Germinal center (tissue), 1 donor: ENCODE data around the gene MAZ.
A peak's percentile ranks its signal among the peaks of the same experiment; 100 is the strongest.

Experiments used
- DNase-seq: peaks from one replicate; pipeline ENCODE4 v3.0.0; 2012; ENCODE audit warnings: mixed read lengths, low spot score

The MAZ gene

GRCh38 chr16:29809850-29810698, 3.7 kb downstream of the MAZ start:
- DNase-seq: no peak

- no peak for DNase-seq
Measured at GRCh38 chr16:29810699-29811169, 4.4 kb downstream of the MAZ start.

- no peak for DNase-seq
Measured at GRCh38 chr16:29811170-29811895, 5.0 kb downstream of the MAZ start.

GRCh38 chr16:29811896-29812665, 5.8 kb downstream of the MAZ start, which contains the start of gene PRRT2:
Gene PRRT2, plus strand, starts transcription at chr16:29812193. Its CDS starts 862 bp downstream, at chr16:29813055.
- DNase-seq: no peak

- no peak for DNase-seq
Measured at GRCh38 chr16:29812754-29813643, 6.7 kb downstream of the MAZ start.

GRCh38 chr16:29813644-29814562, 7.6 kb downstream of the MAZ start:
- DNase-seq: no peak

GRCh38 chr16:29814592-29814991, 8.3 kb downstream of the MAZ start:
- no peak for DNase-seq

GRCh38 chr16:29815032-29815721, 8.8 kb downstream of the MAZ start:
- no peak for DNase-seq

GRCh38 chr16:29815793-29816693, 9.7 kb downstream of the MAZ start, which contains the start of gene PAGR1:
Gene PAGR1, plus strand, starts transcription at chr16:29816152. Its CDS starts 374 bp downstream, at chr16:29816526.
- DNase-seq: peak; percentile 96

- peak; percentile 59 for DNase-seq
Measured at GRCh38 chr16:29816694-29817441, 10.5 kb downstream of the MAZ start.

GRCh38 chr16:29818082-29818481, 11.8 kb downstream of the MAZ start:
- DNase-seq: no peak

GRCh38 chr16:29819506-29819905, 13.2 kb downstream of the MAZ start:
- no peak for DNase-seq

- DNase-seq: peak; percentile 79
Measured at GRCh38 chr16:29820271-29820701, 14.0 kb downstream of the MAZ start, which contains the start of gene MVP. Gene MVP, plus strand, starts transcription at chr16:29820462. Its CDS starts 10,088 bp downstream, at chr16:29830550.

GRCh38 chr16:29820730-29821642, 14.7 kb downstream of the MAZ start:
- DNase-seq: no peak

- DNase-seq: no peak
Measured at GRCh38 chr16:29821643-29822115, 15.3 kb downstream of the MAZ start.

GRCh38 chr16:29824589-29825144, 18.3 kb downstream of the MAZ start:
- no peak for DNase-seq
